Vagina (tissue), 2 donors: ENCODE measurements around the gene IGF2BP1.

Experiments
- POLR2A ChIP-seq, 2 donors: fragments of 450-650 bp; IDR thresholded peaks; one replicate each; pipeline ENCODE4 v1.6.1; 2017; ENCODE audit warnings: antibody characterized with exemption in 2 of 2, mild to moderate bottlenecking in 2 of 2, moderate library complexity in 2 of 2
- POLR2AphosphoS5 ChIP-seq, 2 donors: sonication (generic); formaldehyde crosslinking; IDR thresholded peaks; one replicate each; pipeline ENCODE4 v1.9.0; 2017; ENCODE audit warnings: antibody characterized with exemption in 2 of 2, mild to moderate bottlenecking in 2 of 2, low read depth in 1 of 2; ENCODE audit not compliant: insufficient read depth in 1 of 2
- TF ChIP-seq, protein P1 (sequence below), 3 experiments: fragments of 450-650 bp in 2 of 3; fragments of 200-600 bp in 1 of 3; sonication (generic) in 1 of 3; IDR thresholded peaks; one replicate each; pipeline ENCODE4 v1.5.1; 2017 to 2019; ENCODE audit warnings: antibody characterized with exemption in 3 of 3, mild to moderate bottlenecking in 2 of 3, moderate library complexity in 2 of 3

DNA sequence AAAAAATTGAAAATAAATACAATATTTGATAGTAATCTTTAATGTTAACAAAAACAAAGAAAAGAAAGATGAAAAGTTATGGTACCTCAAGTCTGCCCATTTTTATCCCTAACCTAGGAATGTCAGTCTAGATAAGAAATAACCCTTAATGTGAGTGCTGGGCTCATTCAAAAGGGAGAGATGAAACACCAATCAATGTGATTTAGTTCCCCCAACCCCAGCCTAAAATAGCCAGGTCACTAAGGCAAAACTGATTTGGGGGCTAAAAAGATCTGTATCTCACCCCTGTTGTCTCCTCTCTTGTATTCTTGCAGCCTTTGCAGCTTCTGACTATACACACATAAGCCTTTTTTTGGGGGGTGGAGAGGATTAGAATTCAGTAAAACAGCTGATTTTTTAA is 3.2 kb upstream of the IGF2BP1 start:
- TF ChIP-seq POLR2A (IDR thresholded peaks at IDR 0.05) (no peak), POLR2AphosphoS5 (IDR thresholded peaks at IDR 0.05; ENCODE audit: insufficient read depth in 1 of 2, low read depth in 1 of 2) (no peak)
- TF ChIP-seq, protein P1, sequence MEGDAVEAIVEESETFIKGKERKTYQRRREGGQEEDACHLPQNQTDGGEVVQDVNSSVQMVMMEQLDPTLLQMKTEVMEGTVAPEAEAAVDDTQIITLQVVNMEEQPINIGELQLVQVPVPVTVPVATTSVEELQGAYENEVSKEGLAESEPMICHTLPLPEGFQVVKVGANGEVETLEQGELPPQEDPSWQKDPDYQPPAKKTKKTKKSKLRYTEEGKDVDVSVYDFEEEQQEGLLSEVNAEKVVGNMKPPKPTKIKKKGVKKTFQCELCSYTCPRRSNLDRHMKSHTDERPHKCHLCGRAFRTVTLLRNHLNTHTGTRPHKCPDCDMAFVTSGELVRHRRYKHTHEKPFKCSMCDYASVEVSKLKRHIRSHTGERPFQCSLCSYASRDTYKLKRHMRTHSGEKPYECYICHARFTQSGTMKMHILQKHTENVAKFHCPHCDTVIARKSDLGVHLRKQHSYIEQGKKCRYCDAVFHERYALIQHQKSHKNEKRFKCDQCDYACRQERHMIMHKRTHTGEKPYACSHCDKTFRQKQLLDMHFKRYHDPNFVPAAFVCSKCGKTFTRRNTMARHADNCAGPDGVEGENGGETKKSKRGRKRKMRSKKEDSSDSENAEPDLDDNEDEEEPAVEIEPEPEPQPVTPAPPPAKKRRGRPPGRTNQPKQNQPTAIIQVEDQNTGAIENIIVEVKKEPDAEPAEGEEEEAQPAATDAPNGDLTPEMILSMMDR (IDR thresholded peaks at IDR 0.05), result no peak
